Kasumi-1 (cell line): ENCODE measurements around the gene GPR55.
A peak's percentile ranks its signal among the peaks of the same experiment; 100 is the strongest.

Experiments used
- DNase-seq, 2 experiments: peaks; one replicate each; lab custom pipeline; 2025; lab: John Stamatoyannopoulos, UW

Gene GPR55

DNA sequence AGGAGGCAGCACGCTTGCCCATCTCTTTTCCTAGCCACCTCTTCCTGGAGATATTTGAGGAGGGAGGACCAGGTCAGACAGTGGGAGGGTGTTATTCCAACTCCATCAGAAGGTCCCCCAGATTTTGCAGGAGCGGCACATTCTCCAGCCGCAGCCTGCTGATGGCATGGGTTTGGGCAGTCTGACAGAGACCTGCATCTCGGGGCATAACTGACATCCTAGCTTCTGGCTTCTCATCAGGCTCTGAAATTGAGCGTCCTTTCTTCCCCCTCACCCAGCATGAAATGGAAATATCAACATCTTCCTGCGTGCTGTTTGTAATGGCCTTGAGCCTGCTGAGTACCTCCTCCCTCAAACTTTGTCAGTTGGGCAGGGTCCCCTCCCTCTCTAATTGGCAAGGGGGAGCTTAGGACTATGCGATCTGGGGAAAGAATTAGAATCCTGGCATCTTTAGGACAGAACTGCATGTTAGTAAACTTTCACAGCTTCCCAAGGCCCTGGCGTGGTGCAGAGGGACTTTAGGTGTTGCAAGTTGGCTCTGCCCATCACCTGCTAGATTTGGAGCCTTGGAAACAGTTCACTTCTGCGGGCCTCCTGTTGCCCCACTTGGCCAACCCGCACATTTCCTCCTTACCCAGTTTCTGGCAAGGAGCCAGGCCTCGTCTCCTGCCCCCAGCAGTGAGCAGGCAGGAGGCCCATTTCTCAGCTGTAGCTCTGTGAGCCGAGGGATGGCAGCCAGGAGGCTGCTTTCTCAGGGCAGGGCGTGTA, 58.1 kb downstream of the GPR55 start:
- DNase-seq: peak; percentile 28 to 32

DNA sequence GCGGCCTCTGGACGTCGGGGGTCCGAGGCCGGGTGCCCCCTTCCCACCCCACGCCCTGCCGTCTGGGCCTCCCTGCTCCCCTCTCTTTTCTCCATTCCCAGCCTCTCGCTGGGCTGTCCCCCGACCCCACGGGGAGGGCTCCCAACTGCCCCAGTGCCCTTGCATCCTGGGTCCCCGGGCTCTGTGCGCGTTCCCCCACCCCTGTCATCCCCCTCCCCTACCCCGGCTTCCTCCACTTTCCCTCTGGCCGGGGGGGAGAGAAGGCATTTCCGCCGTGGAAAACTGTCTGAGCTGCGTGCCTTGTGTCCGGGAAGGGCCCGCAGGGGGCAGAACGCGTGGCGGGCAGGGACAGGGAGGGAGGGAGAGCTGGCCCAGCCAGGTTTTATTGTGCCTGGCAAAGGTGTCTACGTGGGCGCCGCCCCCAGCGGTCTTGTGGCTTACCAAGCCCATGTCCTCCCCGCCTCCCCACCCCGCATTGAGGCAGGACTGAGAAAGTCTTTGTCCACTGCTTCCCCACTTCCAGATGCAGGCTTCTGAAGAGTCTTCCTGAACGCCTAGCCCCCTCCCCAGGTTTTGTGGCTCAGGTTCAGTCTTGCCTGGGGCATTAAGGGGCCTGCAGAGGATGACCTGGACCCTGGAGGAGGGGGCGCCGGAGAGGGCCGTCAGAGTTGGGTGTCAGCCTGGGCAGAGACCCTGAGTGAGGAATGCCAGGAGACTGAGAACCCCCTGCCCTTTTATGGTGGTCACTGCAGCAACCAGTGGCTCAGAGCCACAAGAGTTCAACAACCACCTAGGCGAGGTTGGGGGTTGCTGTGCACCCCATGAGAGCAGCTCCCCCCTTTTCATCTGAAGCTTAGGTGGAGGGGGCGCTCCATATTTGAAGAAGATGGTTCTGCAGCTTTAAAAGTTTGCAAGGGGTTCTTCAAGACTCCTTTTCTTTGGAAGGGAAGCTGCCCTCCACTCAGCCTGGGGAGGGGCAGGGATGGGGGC, 59.0 kb downstream of the GPR55 start:
- DNase-seq: no peak

DNA sequence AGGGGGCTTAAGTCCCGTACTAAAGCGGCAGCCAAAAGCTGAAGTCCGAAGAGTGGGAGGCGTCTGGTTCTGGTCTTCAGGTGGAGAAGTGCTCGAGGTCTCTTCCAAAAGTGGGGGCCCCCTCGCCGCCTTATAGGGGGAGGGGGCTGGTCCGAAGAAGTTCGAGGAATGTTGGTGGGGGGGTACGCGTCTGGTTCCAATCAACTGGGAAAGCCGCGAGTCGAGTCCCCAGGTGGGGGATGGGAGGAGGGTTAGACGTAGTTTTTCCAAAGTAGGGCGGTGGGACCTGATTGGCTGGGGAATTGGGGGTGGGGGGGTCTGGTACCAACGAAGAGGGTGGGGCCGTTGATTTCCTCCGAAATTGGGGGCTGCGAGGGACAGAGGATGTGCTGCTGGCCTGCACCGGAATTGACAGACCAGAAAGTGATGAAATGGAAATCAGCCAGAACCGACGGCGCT, 59.7 kb downstream of the GPR55 start:
- DNase-seq: no peak

DNA sequence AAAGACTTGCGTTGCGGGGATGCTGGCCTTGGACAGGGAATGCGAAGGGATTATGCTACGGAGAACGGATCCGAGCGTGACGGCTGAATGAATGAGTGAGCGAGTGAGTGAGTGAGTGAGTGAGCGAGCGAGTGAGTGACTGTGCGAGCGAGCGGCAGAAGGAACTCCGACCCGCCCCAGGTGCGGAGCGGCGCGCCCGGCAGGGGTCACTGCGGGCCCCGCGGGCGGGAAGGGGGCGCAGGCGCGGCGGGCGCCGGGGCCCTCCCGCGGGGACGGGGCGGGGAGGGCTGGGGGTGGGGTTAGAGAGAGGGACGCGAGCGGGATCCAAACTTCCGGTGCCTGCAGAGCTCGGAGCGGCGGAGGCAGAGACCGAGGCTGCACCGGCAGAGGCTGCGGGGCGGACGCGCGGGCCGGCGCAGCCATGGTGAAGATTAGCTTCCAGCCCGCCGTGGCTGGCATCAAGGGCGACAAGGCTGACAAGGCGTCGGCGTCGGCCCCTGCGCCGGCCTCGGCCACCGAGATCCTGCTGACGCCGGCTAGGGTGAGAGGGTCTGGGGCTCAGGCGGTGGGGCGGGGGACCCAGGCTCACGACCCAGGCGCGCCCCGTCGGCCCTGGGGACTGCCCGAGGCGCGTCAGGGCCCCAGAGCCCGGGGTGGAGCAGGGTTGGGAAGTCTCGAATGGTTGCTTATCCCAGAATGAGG, 60.3 kb downstream of the GPR55 start, which contains the start of gene ITM2C:
TSS of gene ITM2C (plus strand) at position 338 of the 702 bp plus-strand sequence. CDS start at position 422, 84 bp downstream.
- peak; percentile 13 to 24 for DNase-seq

DNA sequence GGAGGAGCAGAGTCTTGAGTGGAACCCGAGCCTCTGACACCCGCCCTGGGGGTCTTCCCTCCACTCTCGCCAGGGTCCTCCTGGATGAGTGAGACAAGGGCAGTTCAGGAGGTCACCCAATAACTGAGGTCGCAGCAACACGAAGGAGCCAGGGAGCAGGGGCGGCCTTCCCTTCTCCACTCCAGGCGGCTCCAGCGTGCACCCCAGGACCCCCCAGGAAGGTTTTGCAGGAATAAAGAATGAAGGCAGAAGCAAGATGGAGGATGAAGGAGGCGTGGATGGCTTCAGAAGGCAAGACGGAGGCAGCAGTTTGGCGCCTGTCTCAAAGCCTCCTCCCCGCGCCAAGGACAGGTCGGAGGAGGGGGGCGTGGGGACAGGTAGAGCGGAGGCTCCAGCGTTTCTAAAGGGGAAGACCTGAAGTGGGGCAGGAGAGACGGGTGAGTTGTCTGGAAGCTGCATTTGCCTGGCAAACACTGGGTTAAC, 60.9 kb downstream of the GPR55 start:
- DNase-seq: no peak

DNA sequence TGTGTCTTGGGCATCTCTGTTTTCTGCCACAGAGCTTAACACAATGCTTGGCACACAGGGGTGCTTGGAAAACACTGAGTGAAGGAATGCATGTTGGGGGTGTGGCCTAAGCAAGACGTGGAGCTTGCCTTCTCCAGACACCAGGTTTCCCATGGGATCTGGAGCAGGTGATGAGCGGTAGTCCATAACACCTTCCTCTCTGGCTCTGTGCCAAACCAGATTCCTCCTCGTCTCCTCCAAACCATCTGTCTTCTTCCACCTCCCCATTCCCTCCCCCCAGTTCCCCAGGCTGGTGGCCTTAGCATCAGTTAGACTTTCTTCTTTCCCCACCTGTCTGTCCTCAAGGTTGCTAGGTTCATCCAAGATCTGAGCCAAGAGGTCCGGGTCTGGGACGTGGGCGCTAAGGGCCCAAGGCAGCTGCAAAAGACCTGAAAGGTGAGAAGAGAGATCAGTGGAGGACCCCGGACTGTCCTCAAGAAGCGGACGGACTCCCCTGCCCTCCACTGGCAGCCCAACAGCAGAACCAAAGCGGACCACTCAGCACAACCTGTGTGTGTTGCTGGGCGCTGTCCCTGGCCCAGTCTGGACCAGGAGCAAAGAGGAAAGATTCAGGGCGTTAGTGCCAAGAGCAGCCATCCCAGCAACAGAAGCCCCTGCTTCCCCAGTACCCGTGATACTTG, 61.5 kb downstream of the GPR55 start:
- no peak for DNase-seq

DNA sequence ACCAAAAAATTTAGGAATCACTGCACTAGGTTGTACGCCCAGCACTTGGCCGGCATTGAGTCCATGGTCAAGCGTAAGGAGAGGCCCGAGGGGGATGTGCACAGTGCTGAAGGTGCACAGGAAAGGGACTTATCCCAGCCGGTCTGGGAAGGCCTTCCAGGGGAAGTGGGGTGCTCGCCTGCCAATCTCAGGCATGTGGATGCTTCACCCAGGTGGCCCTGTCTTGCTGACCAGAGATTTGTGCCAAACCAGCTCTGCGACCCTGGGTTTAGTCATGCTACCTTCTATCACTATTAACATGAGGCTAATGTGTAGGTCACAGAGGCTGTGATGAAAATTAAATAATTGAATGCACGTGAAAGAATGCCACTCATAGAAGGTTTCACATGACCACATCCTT, 62.0 kb downstream of the GPR55 start:
- DNase-seq: no peak

DNA sequence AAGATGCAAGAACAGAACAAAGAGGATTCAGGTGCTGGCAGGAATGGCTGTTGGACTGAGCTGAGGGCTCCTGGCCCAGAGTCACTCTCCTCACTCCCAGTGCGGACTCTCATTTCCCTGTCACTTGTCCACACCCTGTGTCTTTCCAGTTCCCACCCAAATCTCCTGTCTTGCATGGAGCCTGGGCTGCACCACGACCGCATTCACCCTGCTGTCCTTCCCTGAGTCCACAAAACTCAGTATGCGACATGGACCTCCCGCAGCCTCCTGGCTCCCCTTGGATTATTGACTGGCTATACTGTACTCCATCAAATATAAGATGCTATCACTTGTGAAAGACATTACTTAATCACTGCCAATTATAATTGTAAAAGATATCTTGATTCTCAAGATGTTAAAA, 62.8 kb downstream of the GPR55 start:
- no peak for DNase-seq

DNA sequence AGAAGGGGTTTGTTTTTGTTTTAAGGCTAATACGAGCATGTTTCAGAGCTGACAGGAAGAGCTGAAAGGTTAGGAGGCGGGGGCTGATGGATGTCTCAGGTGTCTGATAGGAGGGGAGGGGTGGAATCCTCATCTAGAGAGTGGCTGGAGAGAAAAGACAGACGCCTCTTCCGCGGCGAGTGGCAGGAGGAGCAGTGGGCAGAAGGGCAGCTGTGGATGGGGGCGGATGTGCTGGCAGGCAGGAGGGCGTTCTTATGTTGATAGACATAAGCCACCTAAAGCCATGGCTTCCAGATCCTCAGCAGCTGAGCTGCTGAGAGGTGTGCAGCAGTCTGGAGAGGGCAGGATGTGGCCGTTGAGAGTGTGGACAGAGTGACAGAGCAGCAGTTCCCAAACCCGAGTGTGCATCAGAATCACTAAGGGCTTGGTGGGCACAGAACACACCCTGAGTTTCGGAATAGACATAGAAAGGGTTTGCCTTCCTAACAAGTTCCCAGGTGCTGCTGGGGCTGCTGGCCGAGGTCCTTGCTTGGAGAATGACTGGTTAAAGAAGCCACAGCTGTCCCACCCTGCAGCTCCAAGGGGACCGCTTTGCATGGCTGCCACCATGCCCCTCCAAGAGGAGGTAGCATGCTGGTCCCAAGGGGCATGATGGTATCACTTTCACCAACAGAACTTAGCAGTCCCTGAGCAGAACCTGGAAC, 63.3 kb downstream of the GPR55 start:
- DNase-seq: no peak
